Bone marrow (tissue), 2 donors: ENCODE measurements around the gene TFAP2B.
A peak's percentile ranks its signal among the peaks of the same experiment; 100 is the strongest.

ENCODE experiments used
- DNase-seq, 2 donors: peaks; one replicate each; lab custom pipeline; 2025; lab: John Stamatoyannopoulos, UW

Gene TFAP2B

GRCh38 chr6:50818673-50819072, at the start of gene TFAP2B:
TSS of gene TFAP2B (plus strand) at chr6:50818871. CDS start at chr6:50818892, 21 bp downstream.
- no peak for DNase-seq

- DNase-seq, result no peak
Measured at GRCh38 chr6:50778696-50779095, 40.0 kb upstream of the TFAP2B start.

DNA sequence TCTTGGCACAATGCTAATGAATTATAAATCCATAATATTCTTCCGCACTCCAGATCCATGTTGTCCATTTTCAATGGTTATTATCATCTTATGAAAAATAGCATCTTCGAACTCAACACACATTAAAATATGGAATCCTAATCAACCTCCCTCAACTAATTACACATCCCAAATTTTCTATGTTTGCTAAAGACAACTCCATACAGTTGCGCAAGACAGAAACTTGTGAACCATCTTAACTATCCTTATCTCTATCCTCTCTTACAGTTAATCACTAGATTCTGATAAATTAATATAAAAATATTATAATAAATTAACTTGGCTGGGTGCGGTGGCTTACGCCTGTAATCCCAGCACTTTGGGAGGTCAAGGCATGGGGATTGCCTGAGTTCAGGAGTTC, 38.3 kb upstream of the TFAP2B start:
- DNase-seq, result no peak

DNA sequence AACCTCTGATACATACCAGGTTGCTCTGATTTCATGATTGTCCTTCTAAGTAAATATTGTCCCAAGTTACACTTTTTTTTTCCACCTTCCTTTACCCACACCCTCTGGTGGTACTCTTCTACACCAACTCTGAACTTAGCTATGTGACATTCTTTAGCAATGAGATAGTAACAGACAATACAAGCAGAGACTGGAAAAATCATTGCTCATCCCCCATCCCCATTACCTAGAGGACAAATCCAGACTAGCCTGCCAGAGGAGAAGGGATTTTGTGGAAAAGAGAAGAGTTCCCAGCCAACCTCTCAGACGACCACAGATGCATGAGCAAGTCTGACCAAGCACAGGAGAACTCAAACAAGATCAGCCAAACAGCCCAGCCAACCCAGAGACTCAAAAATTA, 32.8 kb upstream of the TFAP2B start:
- no peak for DNase-seq

- no peak for DNase-seq
Measured at GRCh38 chr6:50791900-50792508, 26.7 kb upstream of the TFAP2B start.

GRCh38 chr6:50792771-50793170, 25.9 kb upstream of the TFAP2B start:
- no peak for DNase-seq

DNA sequence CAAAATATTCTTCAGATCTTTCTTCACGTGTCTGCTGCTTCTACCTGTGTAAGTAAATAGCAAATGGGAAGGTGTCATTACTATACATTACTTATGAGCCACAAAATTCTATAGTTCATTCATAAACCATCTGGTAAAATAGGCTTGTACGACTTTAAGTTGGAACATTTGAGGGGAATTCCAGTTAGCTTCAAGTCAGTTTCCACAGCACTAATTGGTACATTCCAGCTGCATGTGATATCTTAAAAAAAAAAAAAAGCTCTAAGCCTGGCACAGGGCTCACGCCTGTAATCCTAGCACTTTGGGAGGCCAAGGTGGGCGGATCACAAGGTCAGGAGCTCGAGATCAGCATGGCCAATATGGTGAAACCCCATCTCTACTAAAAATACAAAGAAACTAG, 23.1 kb upstream of the TFAP2B start:
- no peak for DNase-seq

DNA sequence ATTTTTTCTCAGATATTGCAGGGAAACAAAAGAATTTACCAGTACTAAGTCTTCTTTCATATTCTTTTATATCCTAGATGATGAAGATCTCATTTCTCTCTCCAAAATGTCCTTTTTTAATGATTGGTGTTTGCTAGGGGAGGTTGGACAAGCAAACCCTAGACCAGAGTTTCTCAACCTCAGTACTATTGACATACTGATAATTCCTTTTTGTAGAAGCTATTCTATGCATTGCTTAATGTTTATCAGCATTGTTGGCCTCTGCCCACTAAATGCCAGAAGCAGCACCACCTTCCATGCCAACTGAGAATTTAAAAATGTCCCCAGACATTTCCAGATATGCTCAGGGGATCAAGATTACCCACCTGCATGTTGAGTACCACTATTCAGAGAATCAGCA, 14.4 kb upstream of the TFAP2B start:
- DNase-seq, result no peak

DNA sequence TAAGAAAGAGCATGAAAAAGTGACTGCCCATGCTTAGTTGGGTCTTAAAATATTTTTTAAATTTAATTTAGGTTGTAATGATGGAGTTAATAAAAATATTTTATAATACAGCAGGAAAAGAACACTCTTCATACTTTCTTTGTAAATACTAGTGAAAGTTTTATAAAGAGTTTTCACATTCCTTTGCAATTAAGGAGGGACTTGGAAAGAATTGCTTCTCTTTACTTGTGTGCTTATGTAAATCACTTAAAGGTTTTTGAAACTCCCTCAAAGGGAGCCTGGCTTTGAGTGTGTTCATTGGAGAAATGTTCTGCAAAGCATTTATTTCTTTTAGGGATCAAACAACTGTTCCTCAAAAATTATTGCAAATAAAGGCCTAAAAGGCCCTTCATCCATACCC, 11.6 kb upstream of the TFAP2B start:
- DNase-seq, result no peak

DNA sequence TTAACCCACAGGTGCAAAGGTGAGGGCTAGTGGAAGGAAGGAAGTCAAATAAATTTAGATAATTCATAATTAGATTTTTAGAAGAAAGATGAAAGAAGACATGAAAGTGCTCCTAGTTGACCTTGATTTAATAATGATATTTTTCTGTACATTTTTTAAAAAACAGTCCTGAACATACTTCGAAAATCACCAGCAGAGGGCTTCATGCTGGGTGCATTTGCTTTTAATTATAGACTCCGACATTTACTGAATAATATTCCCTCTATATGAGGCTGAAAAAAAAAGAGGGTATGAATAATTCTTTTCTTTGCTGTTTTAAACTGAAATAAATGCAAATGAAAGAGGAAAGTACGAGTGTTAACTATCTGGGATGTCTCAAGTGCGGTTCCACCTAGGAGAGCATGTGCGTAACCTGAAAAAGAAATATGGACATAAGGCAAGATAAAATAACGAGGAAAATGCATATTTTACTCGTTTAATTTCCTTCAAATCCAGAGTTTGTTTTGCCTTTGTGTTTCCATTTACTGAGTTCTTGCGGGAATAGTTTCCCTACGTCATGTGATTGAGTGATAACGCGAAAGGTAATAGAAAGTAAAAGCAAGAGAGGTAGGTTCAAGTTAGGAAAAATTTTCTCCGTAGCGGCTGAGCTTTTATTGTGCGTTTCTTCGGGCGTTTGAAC, 3.1 kb upstream of the TFAP2B start:
- DNase-seq, result no peak

DNA sequence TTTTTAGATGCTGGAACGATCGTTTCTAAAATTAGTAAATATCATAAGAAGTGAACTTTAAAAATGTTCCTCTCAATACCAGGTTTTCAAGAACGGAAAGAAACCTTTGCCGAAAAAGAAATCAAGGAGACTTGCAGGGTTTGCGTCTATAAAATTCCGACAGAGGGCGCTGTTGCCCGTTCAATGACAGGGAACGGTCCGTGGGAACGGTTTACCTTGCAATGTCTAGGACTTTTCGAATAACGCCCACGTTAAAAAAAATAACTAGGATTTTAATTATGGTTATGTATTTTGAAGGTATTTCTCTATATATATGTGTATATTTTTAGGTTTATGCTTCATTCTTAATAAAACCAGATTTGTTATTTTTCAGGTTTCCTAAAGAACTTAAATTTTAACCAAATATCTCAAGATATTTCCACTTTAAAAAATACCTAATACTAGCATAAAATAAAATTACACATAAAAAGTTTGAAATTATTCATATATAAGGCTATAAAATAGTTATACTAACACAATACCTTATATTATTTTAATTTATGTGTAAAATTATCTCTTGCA, 2.5 kb upstream of the TFAP2B start:
- peak; percentile 8 to 12 for DNase-seq

- no peak for DNase-seq
Measured at GRCh38 chr6:50816947-50817645, 1.6 kb upstream of the TFAP2B start.

DNA sequence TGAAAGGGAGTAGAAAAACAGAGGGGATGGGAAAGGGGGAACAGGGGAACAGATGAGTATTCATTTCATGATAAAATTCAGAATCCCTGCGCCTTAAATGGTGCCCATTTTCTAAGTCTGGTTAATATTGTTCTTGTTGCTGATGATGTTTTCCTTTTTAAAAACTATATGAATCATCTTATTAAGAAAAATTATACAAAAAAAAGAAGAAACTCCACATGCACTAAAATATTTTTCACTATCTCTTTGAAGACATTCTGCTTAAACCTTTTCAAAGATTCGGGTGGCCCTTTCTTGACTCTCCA, 1.1 kb upstream of the TFAP2B start:
- DNase-seq, result no peak

DNA sequence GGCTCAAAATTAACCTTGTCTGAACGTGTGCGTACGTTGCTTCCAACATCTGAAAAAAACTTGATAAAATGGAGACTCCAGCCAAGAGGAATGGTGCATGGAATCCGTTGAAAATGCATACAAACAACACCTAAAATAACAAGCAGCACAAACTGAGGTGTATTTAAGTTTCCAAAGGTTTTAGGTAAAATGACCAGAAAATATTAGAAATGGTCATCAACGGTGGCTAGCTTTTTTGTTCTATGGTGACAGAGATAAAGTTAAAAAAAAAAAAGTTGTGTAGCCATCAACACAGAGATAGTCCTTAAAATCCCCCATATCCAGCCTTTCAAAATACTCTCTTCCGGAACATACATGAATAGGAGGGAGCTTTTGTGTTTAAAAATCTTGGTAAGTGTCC, 651 bp upstream of the TFAP2B start:
- DNase-seq, result no peak

- no peak for DNase-seq
Measured at GRCh38 chr6:50819466-50819903, 814 bp downstream of the TFAP2B start.

DNA sequence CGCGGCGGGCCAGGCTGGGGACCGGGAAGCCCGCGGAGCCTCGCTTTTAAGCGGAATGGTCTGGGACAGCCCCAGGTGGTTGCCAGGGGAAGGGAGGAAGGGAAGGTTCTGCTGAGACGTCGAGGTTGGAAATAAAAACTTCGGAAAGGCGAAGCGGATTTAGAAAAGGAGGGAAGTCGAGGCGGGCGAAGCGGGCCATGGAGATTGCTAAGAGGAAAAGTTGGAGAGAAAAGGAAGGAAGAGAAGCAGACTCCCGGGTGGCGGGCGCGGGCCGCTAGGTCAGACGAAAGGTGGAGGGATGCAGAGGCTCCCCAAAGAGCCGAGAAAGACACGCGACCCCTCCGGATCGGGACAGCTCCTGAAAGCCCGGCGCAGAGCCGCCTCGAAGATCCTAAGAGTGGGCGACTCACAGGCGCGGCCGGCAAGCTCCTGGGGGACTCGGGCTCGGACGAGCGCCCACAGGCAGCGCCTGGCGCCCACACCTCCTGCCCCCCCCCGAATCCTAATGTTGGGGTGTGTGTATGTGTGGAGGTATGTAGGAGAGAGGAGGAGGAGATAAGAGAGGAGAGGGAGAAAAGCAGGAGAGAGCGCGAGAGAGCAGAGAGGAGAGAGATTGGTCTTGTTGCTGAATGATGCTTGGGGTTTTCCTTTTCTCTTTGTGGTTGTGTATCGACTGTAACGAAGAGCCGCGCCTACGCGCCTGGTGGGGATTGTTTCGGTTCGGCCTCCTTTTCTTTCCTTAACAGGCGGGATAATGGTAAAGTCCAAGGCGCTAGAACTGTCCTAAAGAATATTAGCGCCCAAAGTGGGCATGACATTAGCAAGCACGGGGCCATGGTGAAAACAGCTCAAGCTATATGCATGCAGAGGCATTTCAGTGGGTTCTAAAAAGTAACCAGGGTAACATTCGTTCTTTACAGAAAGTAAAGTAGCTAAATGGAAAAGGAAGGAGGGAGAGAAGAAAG, 1.5 kb downstream of the TFAP2B start:
- DNase-seq, result no peak

DNA sequence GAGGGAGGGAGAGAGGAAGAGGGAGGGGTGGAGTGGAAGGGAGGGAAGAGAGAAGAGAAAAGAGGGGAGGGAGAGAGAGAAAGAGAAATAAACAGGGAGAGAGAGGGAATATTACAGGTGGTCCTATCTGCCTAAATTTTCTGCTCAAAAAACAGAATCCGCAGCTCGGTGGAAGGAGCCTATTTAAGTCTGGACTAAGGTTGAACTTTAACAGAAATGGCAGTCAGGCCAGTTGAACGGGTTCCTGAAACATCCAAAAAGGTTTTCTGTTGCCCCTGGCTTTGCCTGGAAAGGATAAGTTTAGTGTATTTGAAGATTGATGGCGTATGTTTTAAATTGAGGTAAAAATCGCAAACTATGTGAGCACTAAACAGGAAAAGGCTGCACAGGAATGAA, 2.2 kb downstream of the TFAP2B start:
- no peak for DNase-seq

- no peak for DNase-seq
Measured at GRCh38 chr6:50821441-50822077, 2.9 kb downstream of the TFAP2B start.

GRCh38 chr6:50822078-50822476, 3.4 kb downstream of the TFAP2B start:
- DNase-seq, result no peak

GRCh38 chr6:50823094-50823920, 4.6 kb downstream of the TFAP2B start:
- DNase-seq, result no peak

GRCh38 chr6:50824552-50824951, 5.9 kb downstream of the TFAP2B start:
- no peak for DNase-seq
